H9 (cell line): Measurements from ENCODE around the gene ARHGAP25. TPM values are rescaled to one million over a fixed set of nuclear protein-coding genes. Genes with fewer than 3 reads are reported as not detected.

ENCODE experiments used
- DNase-seq: peaks from one replicate; pipeline ENCODE4 v3.0.0-alpha.2; 2017
- H2AFZ ChIP-seq: one replicate; pipeline ENCODE4 v1.6.1; 2013; ENCODE audit warnings: mild to moderate bottlenecking, low read length, control low read depth, moderate library complexity
- H2AK5ac ChIP-seq: 2 replicates; pipeline ENCODE4 v1.6.1; 2013; ENCODE audit warnings: low read length, control low read depth, mixed read lengths; ENCODE audit not compliant: insufficient read length
- H2BK120ac ChIP-seq: one replicate; pipeline ENCODE4 v1.6.1; 2013; ENCODE audit warnings: low read depth, mild to moderate bottlenecking, low read length, control low read depth, inconsistent platforms; ENCODE audit not compliant: poor library complexity, severe bottlenecking
- H2BK12ac ChIP-seq: 2 replicates; pipeline ENCODE4 v1.6.1; 2013; ENCODE audit warnings: low read length, control low read depth, mixed read lengths, low read depth; ENCODE audit not compliant: insufficient read length
- H2BK15ac ChIP-seq: 2 replicates; pipeline ENCODE4 v1.6.1; 2013; ENCODE audit warnings: low read depth, low read length, control low read depth
- H2BK20ac ChIP-seq: one replicate; pipeline ENCODE4 v1.6.1; 2013; ENCODE audit warnings: low read depth, mild to moderate bottlenecking, low read length, control low read depth, inconsistent platforms; ENCODE audit not compliant: poor library complexity, severe bottlenecking
- H2BK5ac ChIP-seq: 2 replicates; pipeline ENCODE4 v1.6.1; 2013; ENCODE audit warnings: low read length, control low read depth, mixed read lengths; ENCODE audit not compliant: insufficient read length
- H3K14ac ChIP-seq: 2 replicates; pipeline ENCODE4 v1.6.1; 2013; ENCODE audit warnings: low read length, control low read depth; ENCODE audit not compliant: insufficient read depth
- H3K18ac ChIP-seq: 2 replicates; pipeline ENCODE4 v1.6.1; 2013; ENCODE audit warnings: low read depth, mild to moderate bottlenecking, mixed read lengths, low read length, control low read depth; ENCODE audit not compliant: insufficient read length
- H3K23ac ChIP-seq: 2 replicates; pipeline ENCODE4 v1.6.1; 2013; ENCODE audit warnings: low read length, control low read depth, mixed read lengths, low read depth; ENCODE audit not compliant: insufficient read length
- H3K23me2 ChIP-seq: 2 replicates; pipeline ENCODE4 v1.6.1; 2013; ENCODE audit warnings: low read depth, mild to moderate bottlenecking, mixed read lengths, low read length, control low read depth; ENCODE audit not compliant: insufficient read length, poor library complexity, severe bottlenecking
- H3K27ac ChIP-seq: 2 replicates; pipeline ENCODE4 v1.5.1; 2013; ENCODE audit warnings: low read length, control low read depth, mixed read lengths, low read depth; ENCODE audit not compliant: insufficient read length
- H3K27me3 ChIP-seq: 2 replicates; pipeline ENCODE4 v1.6.1; 2013; ENCODE audit warnings: low read length, control low read depth, inconsistent platforms; ENCODE audit not compliant: insufficient read depth
- H3K4ac ChIP-seq: 2 replicates; pipeline ENCODE4 v1.6.1; 2013; ENCODE audit warnings: low read depth, mild to moderate bottlenecking, control low read depth, inconsistent platforms, low read length, moderate library complexity
- H3K4me1 ChIP-seq: 2 replicates; pipeline ENCODE4 v1.6.1; 2013; ENCODE audit warnings: low read length, control low read depth, inconsistent platforms; ENCODE audit not compliant: insufficient read depth
- H3K4me2 ChIP-seq: 2 replicates; pipeline ENCODE4 v1.6.1; 2013; ENCODE audit warnings: low read length, control low read depth, mixed read lengths; ENCODE audit not compliant: insufficient read length, insufficient read depth
- H3K56ac ChIP-seq: 2 replicates; pipeline ENCODE4 v1.6.1; 2013; ENCODE audit warnings: low read depth, mild to moderate bottlenecking, mixed read lengths, low read length, control low read depth; ENCODE audit not compliant: insufficient read length
- H3K79me1 ChIP-seq: 2 replicates; pipeline ENCODE4 v1.6.1; 2013; ENCODE audit warnings: low read depth, mild to moderate bottlenecking, moderate library complexity, low read length, control low read depth, inconsistent platforms; ENCODE audit not compliant: insufficient read depth, poor library complexity, severe bottlenecking
- H3K79me2 ChIP-seq: 2 replicates; pipeline ENCODE4 v1.6.1; 2013; ENCODE audit warnings: low read length, control low read depth, inconsistent platforms; ENCODE audit not compliant: insufficient read depth
- H3K9ac ChIP-seq: 2 replicates; pipeline ENCODE4 v1.6.1; 2013; ENCODE audit warnings: low read length, control low read depth, mixed read lengths; ENCODE audit not compliant: insufficient read length; ENCODE audit errors: extremely low read depth
- H3K9me3 ChIP-seq: one replicate; pipeline ENCODE4 v1.6.1; 2013; ENCODE audit warnings: low read depth, low read length, inconsistent platforms; ENCODE audit not compliant: control insufficient read depth
- H3T11ph ChIP-seq: one replicate; pipeline ENCODE4 v1.6.1; 2013; ENCODE audit warnings: mild to moderate bottlenecking, low read length, control low read depth, inconsistent platforms
- H4K20me1 ChIP-seq: one replicate; pipeline ENCODE4 v1.6.1; 2013; ENCODE audit not compliant: control insufficient read depth, insufficient read length, insufficient read depth
- H4K5ac ChIP-seq: 2 replicates; pipeline ENCODE4 v1.6.1; 2013; ENCODE audit warnings: low read depth, mild to moderate bottlenecking, mixed read lengths, low read length, control low read depth; ENCODE audit not compliant: insufficient read length
- H4K8ac ChIP-seq: replicated peaks from 2 replicates; pipeline ENCODE4 v1.6.1; 2013; ENCODE audit warnings: low read length, control low read depth, mixed read lengths, low read depth; ENCODE audit not compliant: insufficient read length
- H4K91ac ChIP-seq: 2 replicates; pipeline ENCODE4 v1.6.1; 2013; ENCODE audit warnings: low read depth, mild to moderate bottlenecking, moderate library complexity, mixed read lengths, low read length, control low read depth; ENCODE audit not compliant: insufficient read length
- H3K27ac Mint-ChIP-seq, 3 experiments: 2 replicates in 2 of 3; 3 replicates in 1 of 3; pipeline ENCODE4 v1.8.0; 2020 to 2021; ENCODE audit warnings: mixed read lengths in 3 of 3, mild to moderate bottlenecking in 1 of 3, moderate library complexity in 1 of 3
- H3K27me3 Mint-ChIP-seq: 2 replicates; pipeline ENCODE4 v1.8.0; 2021; ENCODE audit warnings: low read depth, mild to moderate bottlenecking, moderate library complexity, mixed read lengths
- H3K36me3 Mint-ChIP-seq, 3 experiments: 2 replicates in 2 of 3; 3 replicates in 1 of 3; pipeline ENCODE4 v1.8.0; 2020 to 2021; ENCODE audit warnings: low read depth in 3 of 3, mixed read lengths in 3 of 3; ENCODE audit not compliant: insufficient read depth in 1 of 3
- H3K4me1 Mint-ChIP-seq, 2 experiments: 2 replicates each; pipeline ENCODE4 v1.8.0; 2020; ENCODE audit warnings: mixed read lengths in 2 of 2
- H3K4me3 Mint-ChIP-seq, 2 experiments: 2 replicates in 1 of 2; 3 replicates in 1 of 2; pipeline ENCODE4 v1.8.0; 2020 to 2021; ENCODE audit warnings: mild to moderate bottlenecking in 2 of 2, mixed read lengths in 2 of 2, moderate library complexity in 1 of 2
- H3K9me3 Mint-ChIP-seq, 2 experiments: 2 replicates in 1 of 2; 3 replicates in 1 of 2; pipeline ENCODE4 v1.8.0; 2020; ENCODE audit warnings: mild to moderate bottlenecking in 2 of 2, mixed read lengths in 2 of 2, moderate library complexity in 1 of 2
- WGBS: extraction: QIAGEN DNeasy Blood & Tissue Kit; methylation state at CpG from one replicate; pipeline ENCODE4 v1.1.7; 2013; ENCODE audit warnings: missing lambda C conversion rate, low lambda C conversion rate, mixed read lengths; ENCODE audit not compliant: insufficient read length; ENCODE audit errors: extremely low coverage; 5-methylcytosine and 5-hydroxymethylcytosine counted together
- total RNA-seq: library from RNA; stranded (reverse); gene quantifications from 2 replicates; pipeline ENCODE4 v1.2.1, GENCODE V29; 2021
- TF ChIP-seq, protein P1 (sequence below): fragments of 200-600 bp; sonication (generic); conservative IDR thresholded peaks from 3 replicates; pipeline ENCODE4 v1.8.0; 2021; ENCODE audit warnings: antibody characterized with exemption, mild to moderate bottlenecking

ARHGAP25 gene
- total RNA-seq, 1 experiment from 2014 or later = 1.3 TPM

DNA sequence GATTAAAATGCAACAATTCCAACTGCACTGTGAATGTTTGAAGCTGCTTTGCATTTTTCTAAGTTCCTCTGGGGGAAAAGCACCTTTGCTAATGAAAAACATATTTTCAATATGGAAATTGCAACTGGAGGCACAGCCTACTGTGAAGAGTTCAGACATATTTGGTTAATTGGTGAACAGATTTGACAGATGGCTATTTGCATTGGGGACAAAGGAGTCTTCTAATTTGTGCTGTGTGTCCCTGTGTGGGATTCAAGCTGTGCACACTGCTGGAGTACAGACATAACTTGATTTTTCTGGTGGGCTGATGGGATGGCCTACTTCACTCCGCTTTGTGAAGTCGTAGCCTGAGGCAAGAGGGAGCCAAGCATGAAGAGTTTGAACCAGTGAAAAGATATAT is 40.7 kb upstream of the ARHGAP25 start:
- no peak overlapping the region for H3K4me3 Mint-ChIP-seq
- H2BK20ac ChIP-seq = no peak overlapping the region
- H3K79me2 ChIP-seq = no peaks in the 10 kb centered on the region
- no peak overlapping the region for H2AFZ ChIP-seq
- peaks cover 1% of the 10 kb centered on the region for H3K9me3 ChIP-seq
- H3K27ac Mint-ChIP-seq = no peak overlapping the region
- peaks cover 4% of the 10 kb centered on the region; the same call in 1 of the 2 replicates for H3K4me1 ChIP-seq
- H3K9me3 Mint-ChIP-seq = peaks cover 10 to 23% of the 10 kb centered on the region in 2 experiments
- no peaks in the 10 kb centered on the region for H3K23me2 ChIP-seq
- H3K79me1 ChIP-seq = no peaks in the 10 kb centered on the region
- DNase-seq = no peak
- H3K27me3 ChIP-seq = no peaks in the 10 kb centered on the region
- H3K9ac ChIP-seq = no peak overlapping the region
- no peak overlapping the region for H2BK120ac ChIP-seq
- no peak overlapping the region for H4K8ac ChIP-seq
- H3K56ac ChIP-seq = no peak overlapping the region
- H4K91ac ChIP-seq = no peak overlapping the region
- TF ChIP-seq, protein P1, sequence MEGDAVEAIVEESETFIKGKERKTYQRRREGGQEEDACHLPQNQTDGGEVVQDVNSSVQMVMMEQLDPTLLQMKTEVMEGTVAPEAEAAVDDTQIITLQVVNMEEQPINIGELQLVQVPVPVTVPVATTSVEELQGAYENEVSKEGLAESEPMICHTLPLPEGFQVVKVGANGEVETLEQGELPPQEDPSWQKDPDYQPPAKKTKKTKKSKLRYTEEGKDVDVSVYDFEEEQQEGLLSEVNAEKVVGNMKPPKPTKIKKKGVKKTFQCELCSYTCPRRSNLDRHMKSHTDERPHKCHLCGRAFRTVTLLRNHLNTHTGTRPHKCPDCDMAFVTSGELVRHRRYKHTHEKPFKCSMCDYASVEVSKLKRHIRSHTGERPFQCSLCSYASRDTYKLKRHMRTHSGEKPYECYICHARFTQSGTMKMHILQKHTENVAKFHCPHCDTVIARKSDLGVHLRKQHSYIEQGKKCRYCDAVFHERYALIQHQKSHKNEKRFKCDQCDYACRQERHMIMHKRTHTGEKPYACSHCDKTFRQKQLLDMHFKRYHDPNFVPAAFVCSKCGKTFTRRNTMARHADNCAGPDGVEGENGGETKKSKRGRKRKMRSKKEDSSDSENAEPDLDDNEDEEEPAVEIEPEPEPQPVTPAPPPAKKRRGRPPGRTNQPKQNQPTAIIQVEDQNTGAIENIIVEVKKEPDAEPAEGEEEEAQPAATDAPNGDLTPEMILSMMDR = no peak
- H3K27me3 Mint-ChIP-seq = no peaks in the 10 kb centered on the region; the same call in 1 of the 2 replicates
- H3K36me3 Mint-ChIP-seq = peaks cover 22 to 36% (median 27%) of the 10 kb centered on the region in 3 experiments
- H3K27ac ChIP-seq = no peak overlapping the region
- no CpG with 5 or more reads among the region's 2 CpGs for WGBS
- no peak overlapping the region for H2BK15ac ChIP-seq
- no peak overlapping the region for H3K4me2 ChIP-seq
- no peak overlapping the region for H2BK12ac ChIP-seq
- H4K5ac ChIP-seq = no peak overlapping the region
- no peaks in the 10 kb centered on the region for H4K20me1 ChIP-seq
- no peak overlapping the region for H3K23ac ChIP-seq
- no peak overlapping the region for H3K18ac ChIP-seq
- no peak overlapping the region for H3K14ac ChIP-seq
- peaks cover 30 to 39% of the 10 kb centered on the region in 2 experiments for H3K4me1 Mint-ChIP-seq
- no peak overlapping the region for H2BK5ac ChIP-seq
- H2AK5ac ChIP-seq = no peak overlapping the region
- H3K4ac ChIP-seq = no peak overlapping the region
- H3T11ph ChIP-seq = no peak overlapping the region
